Measurements from ENCODE around the gene LGR5.
A peak's percentile ranks its signal among the peaks of the same experiment; 100 is the strongest.
"Not testable (repeated sequence)": the region's sequence is repeated elsewhere in the genome, so short reads cannot be mapped to it uniquely, and the experiment has no call there.

LGR5 gene

GRCh38 chr12:71552728-71553501 lies 113.3 kb downstream of the LGR5 start:
- no peak for DNase-seq (ENCODE audit: low read depth in 2 of 2)

GRCh38 chr12:71555191-71555590 lies 115.6 kb downstream of the LGR5 start:
- no peak for DNase-seq (ENCODE audit: low read depth in 2 of 2)

GRCh38 chr12:71555789-71556188 lies 116.2 kb downstream of the LGR5 start:
- DNase-seq (ENCODE audit: low read depth in 2 of 2) = not testable (repeated sequence)

GRCh38 chr12:71556448-71556847 lies 116.8 kb downstream of the LGR5 start:
- no peak for DNase-seq (ENCODE audit: low read depth in 2 of 2)

GRCh38 chr12:71556875-71557274 lies 117.3 kb downstream of the LGR5 start:
- DNase-seq (ENCODE audit: low read depth in 2 of 2) = peak; percentile 79 to 81

- DNase-seq (ENCODE audit: low read depth in 2 of 2) = peak; percentile 37 to 40
Measured at GRCh38 chr12:71558445-71558844, 118.8 kb downstream of the LGR5 start.

- no peak for DNase-seq (ENCODE audit: low read depth in 2 of 2)
Measured at GRCh38 chr12:71562676-71563595, 123.3 kb downstream of the LGR5 start.

- DNase-seq (ENCODE audit: low read depth in 2 of 2) = peak in 1 of 2 experiments; percentile 9
Measured at GRCh38 chr12:71565535-71565934, 125.9 kb downstream of the LGR5 start.

- DNase-seq (ENCODE audit: low read depth in 2 of 2) = no peak
Measured at GRCh38 chr12:71566655-71567054, 127.1 kb downstream of the LGR5 start.

GRCh38 chr12:71567537-71567936 lies 127.9 kb downstream of the LGR5 start:
- no peak for DNase-seq (ENCODE audit: low read depth in 2 of 2)

GRCh38 chr12:71569885-71570284 lies 130.3 kb downstream of the LGR5 start:
- DNase-seq (ENCODE audit: low read depth in 2 of 2) = not testable (repeated sequence)

- no peak for DNase-seq (ENCODE audit: low read depth in 2 of 2)
Measured at GRCh38 chr12:71576496-71576895, 136.9 kb downstream of the LGR5 start.

GRCh38 chr12:71578694-71579258 lies 139.2 kb downstream of the LGR5 start:
- DNase-seq (ENCODE audit: low read depth in 2 of 2) = no peak

GRCh38 chr12:71581206-71581605 lies 141.6 kb downstream of the LGR5 start:
- DNase-seq (ENCODE audit: low read depth in 2 of 2) = no peak

GRCh38 chr12:71582925-71583324 lies 143.3 kb downstream of the LGR5 start:
- DNase-seq (ENCODE audit: low read depth in 2 of 2) = no peak

- no peak for DNase-seq (ENCODE audit: low read depth in 2 of 2)
Measured at GRCh38 chr12:71584356-71584755, 144.8 kb downstream of the LGR5 start.

- DNase-seq (ENCODE audit: low read depth in 2 of 2) = no peak
Measured at GRCh38 chr12:71585218-71585617, 145.6 kb downstream of the LGR5 start.

GRCh38 chr12:71587012-71587411 lies 147.4 kb downstream of the LGR5 start:
- no peak for DNase-seq (ENCODE audit: low read depth in 2 of 2)

- DNase-seq (ENCODE audit: low read depth in 2 of 2) = no peak
Measured at GRCh38 chr12:71589478-71589881, 149.9 kb downstream of the LGR5 start.

GRCh38 chr12:71591601-71592000 lies 152.0 kb downstream of the LGR5 start:
- no peak for DNase-seq (ENCODE audit: low read depth in 2 of 2)

- no peak for DNase-seq (ENCODE audit: low read depth in 2 of 2)
Measured at GRCh38 chr12:71592841-71593240, 153.2 kb downstream of the LGR5 start.

GRCh38 chr12:71594214-71594948 lies 154.8 kb downstream of the LGR5 start:
- DNase-seq (ENCODE audit: low read depth in 2 of 2) = no peak

All from fibroblast of skin of left quadriceps (primary cell).